HT1080 (cell line): ENCODE measurements around the gene PACSIN3. TPM values are rescaled to one million over a fixed set of nuclear protein-coding genes. Genes with fewer than 3 reads are reported as not detected.
A peak's percentile ranks its signal among the peaks of the same experiment; 100 is the strongest.
"Not testable (repeated sequence)": the region's sequence is repeated elsewhere in the genome, so short reads cannot be mapped to it uniquely, and the experiment has no call there.

Source experiments
- DNase-seq: peaks from one replicate; pipeline ENCODE4 v3.0.0-alpha.2; 2015; ENCODE audit warnings: low read depth
- polyA plus RNA-seq, 2 experiments: library from polyadenylated mRNA; depleted of rRNA; stranded (reverse); fragments of >200 nt; gene quantifications; 2 replicates each; pipeline ENCODE4 v1.2.3, GENCODE V29; 2015
- total RNA-seq: library from RNA; depleted of rRNA; stranded (reverse); fragments of >200 nt; shearing (Covaris generic); gene quantifications from 2 replicates; pipeline ENCODE4 v1.2.3, GENCODE V29; 2014; rRNA removed

Gene PACSIN3
- total RNA-seq, result 57.4 and 64.6 TPM in 2 replicates
- 36.4 and 38.4 TPM in 2 replicates for polyA plus RNA-seq (2015; cell fraction: cytosol; rRNA removed)
- 26.7 and 33.7 TPM in 2 replicates for polyA plus RNA-seq (2015; cell fraction: nucleus; rRNA removed)

DNA sequence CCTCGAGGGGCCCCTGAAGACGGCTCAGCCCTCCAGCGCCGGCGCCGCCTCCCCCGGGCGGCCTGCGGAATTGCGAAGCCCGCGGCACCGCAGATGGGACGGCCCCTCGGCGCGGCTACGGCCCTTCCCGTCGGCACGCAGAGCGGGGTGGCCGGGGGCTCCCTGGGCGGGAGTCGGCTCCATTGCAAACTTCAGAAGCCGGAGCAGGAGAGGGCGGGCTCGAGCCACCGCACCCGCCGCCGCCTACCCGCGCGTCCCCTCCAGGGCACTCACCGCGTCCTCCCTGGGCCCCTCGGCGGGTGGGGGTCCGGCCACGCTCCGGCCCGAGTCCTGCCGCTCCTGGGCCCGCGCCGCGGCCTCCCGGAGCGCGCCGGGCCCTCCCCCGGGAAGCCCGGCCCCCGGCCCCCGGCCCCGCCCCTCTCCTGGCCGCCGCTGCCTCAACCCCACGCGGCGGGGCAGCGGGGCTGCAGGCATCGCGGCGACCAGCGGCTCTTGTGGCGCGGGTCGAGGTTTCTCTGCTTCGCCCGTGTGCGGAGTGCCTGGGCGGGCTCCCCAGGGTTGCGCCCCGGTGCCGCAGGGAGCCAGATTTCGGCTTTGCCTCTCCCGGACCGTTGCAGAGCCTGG lies at the start of gene PACSIN3:
PACSIN3 (minus strand) TSS at position 359 of the 624 bp plus-strand sequence. CDS start 3,707 bp downstream, outside the sequence.
- DNase-seq, result no peak

DNA sequence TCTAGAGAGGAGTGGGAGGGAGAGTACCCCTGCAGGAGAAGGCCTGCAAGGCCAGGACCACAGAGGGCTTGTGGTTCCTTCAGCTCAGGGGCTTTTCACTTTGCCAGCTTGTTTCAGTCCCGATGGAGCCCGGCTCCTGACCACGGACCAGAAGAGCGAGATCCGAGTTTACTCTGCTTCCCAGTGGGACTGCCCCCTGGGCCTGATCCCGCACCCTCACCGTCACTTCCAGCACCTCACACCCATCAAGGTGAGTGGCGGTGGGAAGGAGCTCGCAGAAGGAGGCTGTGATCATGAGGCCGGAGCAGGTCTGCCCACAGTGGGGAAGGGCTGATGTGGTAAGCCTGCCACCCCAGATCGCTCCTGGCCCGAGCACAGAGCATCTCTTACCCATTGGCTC lies 48.9 kb upstream of the PACSIN3 start:
- DNase-seq, result no peak

DNA sequence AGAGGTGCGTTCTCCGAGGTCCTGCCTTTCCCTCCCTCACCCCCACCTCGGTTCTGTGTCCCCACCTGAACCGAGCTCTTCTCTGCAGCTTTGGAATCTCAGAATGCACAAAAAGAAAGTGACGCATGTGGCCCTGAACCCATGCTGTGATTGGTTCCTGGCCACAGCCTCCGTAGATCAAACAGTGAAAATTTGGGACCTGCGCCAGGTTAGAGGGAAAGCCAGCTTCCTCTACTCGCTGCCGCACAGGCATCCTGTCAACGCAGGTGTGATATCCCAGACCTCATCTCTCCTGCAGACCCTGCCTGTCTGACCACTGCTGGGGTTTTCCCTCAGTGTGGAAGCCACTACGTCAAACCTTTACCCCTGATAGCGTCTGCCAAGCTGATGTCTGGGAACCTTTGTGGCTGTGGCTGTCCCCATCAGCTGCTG lies 48.5 kb upstream of the PACSIN3 start:
- no peak for DNase-seq

DNA sequence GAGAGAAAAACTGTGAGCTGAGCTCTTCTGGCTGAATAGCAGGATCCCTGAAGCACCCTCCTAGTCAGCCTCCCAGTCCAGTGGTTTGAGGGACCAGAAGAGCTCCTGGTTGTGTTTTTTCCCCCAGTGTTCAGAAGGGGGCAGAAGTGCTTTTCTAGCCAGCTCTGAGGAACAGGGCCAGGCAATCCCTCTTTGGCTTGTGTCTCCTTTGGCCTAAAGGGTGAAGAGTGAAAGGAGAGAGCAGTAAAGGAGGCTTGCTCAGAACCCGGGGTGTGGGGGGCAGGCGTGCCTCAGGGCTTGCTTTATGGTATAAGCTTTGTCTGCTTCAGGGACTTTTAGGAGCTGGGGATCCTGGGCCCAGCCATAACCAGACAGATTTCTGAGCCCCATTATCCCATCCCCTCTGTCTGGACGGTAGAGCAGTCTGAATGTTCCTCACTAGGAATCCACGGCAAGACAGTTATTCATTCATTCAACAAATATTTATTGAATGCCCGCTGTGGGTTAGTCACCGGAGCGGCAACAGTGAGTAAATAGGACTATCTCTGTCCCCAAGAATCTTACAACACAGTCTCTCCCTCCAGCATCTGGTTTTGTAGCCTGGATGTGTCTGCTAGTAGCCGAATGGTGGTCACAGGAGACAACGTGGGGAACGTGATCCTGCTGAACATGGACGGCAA lies 47.9 kb upstream of the PACSIN3 start:
- peak; percentile 32 for DNase-seq

DNA sequence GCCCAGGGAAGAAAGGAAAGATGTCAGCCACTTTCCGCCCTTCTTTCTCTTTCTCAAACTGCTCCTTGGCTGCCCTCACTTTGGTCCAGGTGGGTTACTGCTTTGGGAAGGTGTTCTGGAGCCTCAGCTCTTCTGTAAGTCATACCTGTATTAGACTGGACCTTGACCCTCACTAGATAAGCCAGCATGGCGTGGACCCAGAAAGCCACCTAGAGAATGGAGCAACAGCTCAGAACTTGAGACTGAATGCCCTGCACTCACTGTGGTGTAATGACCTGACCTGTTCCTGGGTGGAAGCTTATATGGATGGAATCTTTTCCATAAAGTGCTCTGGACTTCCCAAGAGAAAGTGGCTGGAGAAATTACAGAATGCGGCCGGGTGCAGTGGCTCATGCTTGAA lies 46.8 kb upstream of the PACSIN3 start:
- DNase-seq, result no peak

DNA sequence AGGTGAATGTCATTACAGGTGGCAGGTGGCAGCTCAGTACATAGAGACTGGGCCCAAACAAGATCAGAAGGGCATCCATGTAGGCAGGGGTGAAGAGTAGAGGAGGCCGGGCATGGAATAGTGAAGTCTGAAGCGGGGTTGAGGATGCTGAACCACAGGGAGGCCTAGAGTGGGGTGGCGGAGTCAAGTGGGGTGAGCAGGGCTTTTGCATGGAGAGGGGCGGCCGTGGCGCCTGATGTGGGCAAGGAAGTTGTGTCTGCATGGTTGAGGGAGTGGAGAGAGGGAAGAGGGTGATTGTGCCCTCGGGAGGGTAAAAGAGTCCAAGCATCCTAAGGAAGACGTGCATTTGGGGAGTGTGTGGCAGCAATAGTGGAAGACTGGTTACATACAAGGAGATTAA lies 42.9 kb upstream of the PACSIN3 start:
- no peak for DNase-seq

DNA sequence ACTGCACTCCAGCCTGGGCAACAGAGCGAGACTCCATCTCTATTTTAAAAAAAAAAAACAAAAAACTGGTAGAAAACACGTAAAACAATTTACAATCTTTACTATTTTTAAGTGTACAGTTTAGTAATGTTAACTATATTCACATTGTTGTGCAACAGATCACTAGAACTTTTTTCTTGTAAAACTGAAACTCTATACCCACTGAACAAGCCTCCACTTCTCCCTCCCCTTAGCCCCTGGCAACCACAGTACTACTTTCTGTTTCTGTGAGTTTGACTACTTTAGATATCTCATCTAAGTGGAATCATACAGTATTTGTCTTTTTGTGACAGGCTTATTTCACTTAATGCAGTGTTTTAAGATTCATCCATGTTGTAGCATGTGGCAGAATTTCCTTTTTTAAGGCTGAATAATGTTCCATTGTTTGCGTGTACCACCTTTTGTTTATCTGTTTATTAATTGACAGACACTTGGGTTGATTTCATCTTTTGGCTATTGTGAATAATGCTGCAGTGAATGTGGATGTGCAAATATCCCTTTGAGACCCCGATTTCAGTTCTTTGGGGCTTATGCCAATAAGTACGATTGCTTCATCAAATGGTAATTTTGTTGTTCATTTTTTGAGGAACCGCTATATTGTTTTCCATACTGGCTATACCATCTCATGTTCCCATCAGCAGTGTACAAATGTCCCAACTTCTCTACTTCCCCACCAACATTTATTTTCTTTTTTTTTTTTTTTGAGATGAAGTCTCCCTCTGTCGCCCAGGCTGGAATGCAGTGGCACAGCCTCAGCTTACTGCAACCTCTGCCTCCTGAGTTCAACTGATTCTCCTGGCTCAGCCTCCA lies 39.5 kb upstream of the PACSIN3 start:
- DNase-seq, result no peak

DNA sequence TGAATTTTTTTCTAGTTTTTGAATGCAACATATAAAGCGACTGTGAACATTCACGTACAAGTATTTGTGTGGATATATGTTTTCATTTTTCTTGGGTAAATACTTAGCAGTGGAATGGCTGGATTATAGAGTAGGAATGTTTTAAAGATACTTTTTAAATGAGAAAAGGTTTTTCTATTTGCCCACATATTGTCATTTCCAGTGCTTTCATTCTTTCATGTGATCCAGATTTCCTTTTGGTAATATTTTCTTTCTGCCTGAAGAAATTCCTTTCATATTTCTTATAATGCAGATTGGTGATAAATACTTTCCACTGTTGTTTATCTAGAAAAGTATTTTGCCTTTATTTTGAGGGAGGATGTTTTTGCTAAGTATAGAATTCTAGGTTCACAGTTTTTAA lies 36.5 kb upstream of the PACSIN3 start:
- DNase-seq, result no peak

DNA sequence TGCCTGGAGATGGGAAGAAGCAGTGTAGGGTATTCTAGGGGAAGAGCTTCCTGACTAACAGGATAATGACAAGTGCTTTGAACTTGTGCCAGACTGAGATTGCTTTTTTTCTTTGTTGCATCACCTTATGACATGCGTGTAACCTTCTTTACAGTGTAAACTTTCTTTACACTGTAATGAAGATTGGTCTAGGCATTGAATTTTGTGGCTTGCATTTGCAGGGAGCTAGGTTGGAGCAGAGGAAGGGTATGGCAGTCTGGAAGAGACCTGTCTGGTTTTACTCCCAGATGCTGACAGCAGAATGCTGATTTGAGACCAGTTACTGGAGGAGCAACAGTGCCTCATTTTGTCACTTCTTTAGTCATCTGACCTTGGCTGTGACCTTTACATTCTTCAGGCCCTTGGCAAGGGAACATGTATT lies 34.2 kb upstream of the PACSIN3 start:
- DNase-seq, result peak; percentile 71

DNA sequence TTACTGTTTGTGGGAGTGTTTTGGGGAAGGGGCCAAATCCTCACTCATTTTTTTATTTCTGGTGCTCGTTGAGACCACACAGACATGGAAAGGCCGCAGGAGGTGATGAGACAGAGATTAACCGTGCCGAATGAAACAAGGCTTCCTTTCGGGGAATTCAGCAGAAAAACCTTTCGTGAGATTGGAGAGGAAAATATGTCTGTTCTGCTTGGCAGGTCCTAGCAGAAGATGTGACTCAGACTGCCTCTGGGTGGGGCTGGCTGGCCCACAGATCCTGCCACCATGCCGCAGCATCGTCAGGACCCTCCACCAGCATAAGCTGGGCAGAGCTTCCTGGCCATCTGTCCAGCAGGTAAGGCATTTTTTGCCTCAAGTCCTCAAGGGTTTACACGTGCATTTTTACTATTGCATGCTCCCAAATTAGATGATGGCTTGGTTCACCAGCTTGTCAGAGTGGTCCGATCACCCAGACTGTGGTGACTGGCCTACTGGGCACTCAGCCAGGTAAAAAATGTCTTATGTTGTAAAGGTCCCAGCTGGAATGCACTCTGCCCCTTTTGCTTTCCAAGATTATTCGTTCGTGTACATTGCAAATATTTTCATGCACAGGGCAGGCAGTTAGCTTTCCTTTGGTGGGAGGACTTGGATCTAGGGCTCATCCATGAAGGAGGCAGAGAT lies 30.0 kb upstream of the PACSIN3 start:
- peak; percentile 83 for DNase-seq

DNA sequence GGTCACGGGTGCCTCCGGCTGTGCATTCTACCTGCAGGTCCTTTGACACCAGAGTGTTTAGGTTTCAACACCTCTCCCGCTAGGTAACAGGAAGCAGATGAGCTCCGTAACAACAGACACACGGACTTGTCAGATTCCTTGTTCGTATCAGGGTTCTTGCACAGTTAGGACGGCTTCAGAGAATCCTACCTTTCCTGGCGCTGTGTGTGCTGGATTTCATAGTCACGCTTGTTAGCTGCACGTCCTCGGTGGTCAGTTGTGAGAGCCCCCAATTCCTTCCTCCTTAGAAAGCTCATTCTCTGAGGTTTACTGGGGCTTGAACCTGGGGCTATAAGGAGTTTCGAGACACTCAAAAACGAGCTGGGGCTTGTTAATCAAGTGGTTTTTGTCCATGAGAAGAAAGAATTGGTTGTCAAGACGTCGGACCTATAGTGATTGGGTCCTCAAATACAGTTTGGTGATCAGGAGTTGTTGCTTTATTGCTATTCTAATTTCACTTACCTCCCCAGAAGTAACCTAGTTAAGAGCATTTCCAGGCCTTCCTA lies 29.2 kb upstream of the PACSIN3 start:
- DNase-seq, result no peak

DNA sequence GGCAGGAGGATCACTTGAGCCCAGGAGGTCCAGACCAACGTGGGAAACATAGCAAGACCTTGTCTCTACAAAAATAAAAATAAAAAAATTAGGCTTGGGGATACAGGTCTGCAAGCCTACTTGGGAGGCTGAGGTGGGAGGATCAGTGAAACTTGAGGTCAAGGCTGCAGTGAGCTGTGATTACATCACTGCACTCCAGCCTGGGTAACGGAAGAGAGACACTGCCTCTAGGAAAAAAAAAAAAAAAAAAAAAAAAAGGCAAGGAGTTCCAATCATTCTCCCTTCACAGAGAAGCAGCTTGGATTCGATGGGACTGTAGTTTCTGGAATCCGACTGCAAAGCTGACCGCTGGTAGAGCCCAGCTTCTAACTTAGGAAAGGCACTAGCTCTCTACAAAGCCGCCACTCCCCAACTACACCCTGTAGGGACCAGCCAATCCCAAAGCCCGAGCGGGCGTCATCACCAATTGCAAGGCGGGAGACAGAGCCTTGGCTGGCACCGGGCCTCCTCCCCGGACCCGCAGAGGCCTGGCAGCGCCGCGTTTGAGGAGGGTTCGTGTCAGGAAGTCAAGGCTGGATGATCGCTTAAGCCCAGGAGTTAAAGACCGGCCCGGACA lies 27.8 kb upstream of the PACSIN3 start:
- DNase-seq, result peak; percentile 92

DNA sequence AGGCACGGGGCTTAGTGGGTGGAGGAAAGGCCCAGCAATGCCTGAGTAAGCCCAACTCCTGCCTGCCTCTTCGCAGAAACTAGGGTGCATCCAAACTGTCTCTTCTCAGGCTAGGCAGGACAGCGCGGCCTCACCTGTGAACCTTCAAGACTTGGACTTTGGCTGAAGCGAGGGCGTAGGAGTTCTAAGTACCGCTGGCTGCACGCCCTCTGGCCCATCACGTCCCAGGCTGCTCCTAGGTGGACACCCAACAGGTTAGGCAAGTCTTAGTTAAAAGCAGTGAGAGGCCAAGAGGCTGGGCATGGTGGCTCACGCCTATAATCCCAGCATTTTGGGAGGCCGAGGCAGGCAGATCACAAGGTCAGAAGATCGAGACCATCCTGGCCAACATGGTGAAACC lies 26.7 kb upstream of the PACSIN3 start:
- DNase-seq, result no peak

DNA sequence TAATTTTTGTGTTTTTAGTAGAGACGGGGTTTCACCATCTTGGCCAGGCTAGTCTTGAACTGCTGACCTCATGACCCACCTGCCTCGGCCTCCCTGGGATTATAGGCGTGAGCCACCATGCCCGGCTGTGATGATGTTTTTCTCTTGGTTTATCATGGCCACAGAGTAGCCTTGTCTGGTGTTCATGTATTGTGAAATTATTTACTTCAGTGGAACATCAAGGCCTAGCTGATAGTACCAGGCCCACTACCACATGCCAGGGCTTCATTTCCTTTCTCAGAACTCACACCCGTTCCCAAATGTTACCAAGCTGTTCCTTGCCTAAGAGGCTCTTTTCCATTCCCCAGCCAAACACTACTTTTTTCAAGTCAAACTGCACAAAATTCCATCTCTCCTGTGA lies 22.4 kb upstream of the PACSIN3 start:
- DNase-seq, result no peak

DNA sequence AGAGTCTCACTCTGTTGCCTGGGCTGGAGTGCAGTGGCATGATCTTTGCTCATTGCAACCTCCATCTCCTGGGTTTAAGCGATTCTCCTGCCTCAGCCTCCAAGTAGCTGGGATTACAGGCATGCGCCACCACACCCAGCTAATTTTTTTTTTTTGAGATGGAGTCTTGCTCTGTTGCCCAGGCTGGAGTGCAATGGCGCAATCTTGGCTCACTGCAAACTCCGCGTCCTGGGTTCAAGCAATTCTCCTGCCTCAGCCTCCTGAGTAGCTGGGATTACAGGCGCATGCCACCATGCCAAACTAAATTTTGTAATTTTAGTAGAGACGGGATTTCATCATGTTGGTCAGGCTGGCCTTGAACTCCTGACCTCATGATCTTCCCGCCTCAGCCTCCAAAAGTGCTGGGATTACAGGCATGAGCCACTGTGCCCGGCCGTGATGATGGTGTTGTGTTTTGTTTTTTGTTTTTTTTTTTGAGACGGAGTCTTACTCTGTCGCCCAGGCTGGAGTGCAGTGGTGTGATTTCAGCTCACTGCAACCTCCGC lies 21.8 kb upstream of the PACSIN3 start:
- DNase-seq, result not testable (repeated sequence)

DNA sequence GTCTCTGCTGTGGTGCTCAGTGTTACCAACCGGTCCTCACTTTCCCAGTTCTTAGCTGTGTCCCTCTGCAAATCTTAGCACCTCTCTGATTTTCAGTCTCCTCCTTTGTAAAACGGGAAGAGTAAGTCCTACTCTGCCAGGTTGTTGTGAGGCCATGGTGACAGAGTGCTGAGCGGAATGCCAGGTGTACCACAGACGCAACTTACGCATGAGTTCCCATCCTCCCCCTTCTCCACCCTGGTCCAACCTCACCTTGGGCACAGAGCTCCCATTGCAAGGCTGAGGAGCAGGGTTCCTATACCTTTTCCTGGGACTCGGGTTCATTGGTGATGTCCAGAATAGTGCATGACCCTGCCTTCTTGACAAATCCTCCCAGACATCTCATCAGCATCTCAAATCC lies 21.2 kb upstream of the PACSIN3 start:
- no peak for DNase-seq

DNA sequence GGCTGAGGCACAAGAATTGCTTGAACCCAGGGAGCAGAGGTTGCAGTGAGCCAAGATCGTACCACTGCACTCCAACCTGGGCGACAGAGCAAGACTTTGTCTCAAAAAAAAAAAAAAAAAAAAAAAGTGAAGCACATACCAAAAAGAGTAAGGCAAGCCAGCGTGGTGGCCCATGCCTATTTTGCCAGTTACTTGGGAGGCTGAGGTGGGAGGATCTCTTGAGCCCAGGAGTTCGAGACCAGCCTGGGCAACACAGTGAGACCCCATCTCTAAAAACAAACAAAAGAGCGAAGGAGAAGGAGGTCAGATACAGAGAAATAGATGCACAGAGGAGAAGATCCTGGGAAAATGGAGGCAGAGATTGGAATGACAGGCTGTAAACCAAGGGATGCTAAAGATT lies 20.3 kb upstream of the PACSIN3 start:
- not testable (repeated sequence) for DNase-seq

DNA sequence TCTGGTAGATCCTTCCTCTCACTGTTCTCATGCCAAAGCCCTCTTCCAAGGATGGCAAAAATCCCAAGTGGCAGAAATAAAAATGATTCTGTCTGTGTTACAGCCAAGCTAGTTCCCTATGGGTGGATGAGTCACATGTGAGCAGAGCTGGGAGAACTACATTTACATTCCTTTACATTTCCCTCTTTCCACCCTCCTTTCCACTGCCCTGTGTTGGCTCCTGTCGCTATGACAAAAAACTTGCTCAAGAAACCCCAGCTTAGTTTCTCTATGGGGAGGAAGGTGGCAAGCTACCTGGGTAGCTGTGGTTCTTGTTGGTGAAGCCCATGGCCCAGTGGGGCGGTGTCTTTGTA lies 18.4 kb upstream of the PACSIN3 start:
- peak; percentile 80 for DNase-seq

DNA sequence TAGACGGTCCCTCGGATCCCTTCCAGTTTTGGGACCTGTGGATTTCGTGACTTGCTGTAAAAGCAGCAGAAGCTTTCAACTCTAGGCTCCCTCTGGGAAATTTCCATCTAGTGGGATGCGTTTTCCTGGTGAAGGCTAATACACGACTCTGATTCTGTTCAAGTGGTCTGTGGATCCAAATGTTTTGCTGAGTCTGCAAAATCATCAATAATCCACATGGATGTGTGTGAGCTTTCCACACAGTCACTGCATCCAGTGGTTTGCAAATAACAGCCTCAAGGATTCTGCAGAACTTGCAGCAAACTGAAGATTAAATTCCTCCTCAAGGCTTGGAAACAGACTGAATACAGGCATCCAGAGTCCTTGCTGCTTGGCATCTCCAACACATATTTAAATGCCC lies 16.3 kb upstream of the PACSIN3 start:
- DNase-seq, result no peak

DNA sequence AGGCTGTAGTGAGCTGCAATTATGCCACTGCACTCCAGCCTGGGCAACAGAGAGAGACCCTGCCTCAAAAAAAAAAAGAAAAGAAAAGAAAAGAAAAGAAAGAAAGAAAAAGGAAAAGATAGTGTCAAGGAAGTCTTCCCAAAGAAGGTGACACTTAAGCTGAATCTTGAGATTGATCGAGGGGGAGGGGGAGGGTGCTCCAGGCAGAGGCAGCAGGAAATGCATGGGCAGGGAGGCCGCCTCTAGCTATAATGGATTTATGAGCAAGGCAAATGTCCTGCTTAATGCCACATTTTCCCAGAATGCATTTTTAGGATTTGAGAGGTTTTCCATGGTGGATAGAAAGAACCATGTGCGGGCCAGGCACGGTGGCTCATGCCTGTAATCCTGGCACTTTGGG lies 14.8 kb upstream of the PACSIN3 start:
- DNase-seq, result no peak
